HG02840 (cell line): ENCODE results near the gene CD247.
"Not testable (repeated sequence)": the region's sequence is repeated elsewhere in the genome, so short reads cannot be mapped to it uniquely, and the experiment has no call there.

Experiments
- ATAC-seq: cut with Tn5 transposase; IDR thresholded peaks from one replicate; pipeline ENCODE4 v1.9.1; 2021; ENCODE audit warnings: mild to moderate bottlenecking, moderate library complexity, moderate number of reproducible peaks; ENCODE audit not compliant: unreplicated experiment, low FRiP score

The CD247 gene

GRCh38 chr1:167518331-167518700, at the start of gene CD247:
CD247 (minus strand) TSS chr1:167518529; CDS start chr1:167518465, 64 bp downstream.
- ATAC-seq = no peak

GRCh38 chr1:167567663-167568062, 49.3 kb upstream of the CD247 start:
- no peak for ATAC-seq

- no peak for ATAC-seq
Measured at GRCh38 chr1:167566766-167567165, 48.4 kb upstream of the CD247 start.

- ATAC-seq = no peak
Measured at GRCh38 chr1:167565922-167566321, 47.6 kb upstream of the CD247 start.

- no peak for ATAC-seq
Measured at GRCh38 chr1:167564612-167565270, 46.4 kb upstream of the CD247 start.

GRCh38 chr1:167563579-167564246, 45.4 kb upstream of the CD247 start:
- no peak for ATAC-seq

- no peak for ATAC-seq
Measured at GRCh38 chr1:167562702-167563101, 44.4 kb upstream of the CD247 start.

- ATAC-seq = no peak
Measured at GRCh38 chr1:167561753-167562152, 43.4 kb upstream of the CD247 start.

GRCh38 chr1:167555971-167556714, 37.8 kb upstream of the CD247 start:
- no peak for ATAC-seq

- ATAC-seq = not testable (repeated sequence)
Measured at GRCh38 chr1:167555072-167555471, 36.7 kb upstream of the CD247 start.

GRCh38 chr1:167554028-167554779, 35.9 kb upstream of the CD247 start:
- ATAC-seq = peak; percentile 26

- ATAC-seq = peak; percentile 97
Measured at GRCh38 chr1:167553136-167554027, 35.1 kb upstream of the CD247 start, which contains the start of gene CREG1. CREG1 (minus strand) TSS chr1:167553762.

GRCh38 chr1:167551362-167551761, 33.0 kb upstream of the CD247 start:
- no peak for ATAC-seq

- ATAC-seq = no peak
Measured at GRCh38 chr1:167548059-167548932, 30.0 kb upstream of the CD247 start.

GRCh38 chr1:167546935-167547334, 28.6 kb upstream of the CD247 start:
- no peak for ATAC-seq

GRCh38 chr1:167545349-167545748, 27.0 kb upstream of the CD247 start:
- ATAC-seq = no peak

GRCh38 chr1:167544447-167545093, 26.2 kb upstream of the CD247 start:
- ATAC-seq = no peak
